Measurements from ENCODE around the gene RHOV. TPM values are rescaled to one million over a fixed set of nuclear protein-coding genes. Genes with fewer than 3 reads are reported as not detected.
A peak's percentile ranks its signal among the peaks of the same experiment; 100 is the strongest.

RHOV gene
- total and polyA plus RNA-seq, 2 experiments from 2014 or later: 0.84 to 1.2 TPM

DNA sequence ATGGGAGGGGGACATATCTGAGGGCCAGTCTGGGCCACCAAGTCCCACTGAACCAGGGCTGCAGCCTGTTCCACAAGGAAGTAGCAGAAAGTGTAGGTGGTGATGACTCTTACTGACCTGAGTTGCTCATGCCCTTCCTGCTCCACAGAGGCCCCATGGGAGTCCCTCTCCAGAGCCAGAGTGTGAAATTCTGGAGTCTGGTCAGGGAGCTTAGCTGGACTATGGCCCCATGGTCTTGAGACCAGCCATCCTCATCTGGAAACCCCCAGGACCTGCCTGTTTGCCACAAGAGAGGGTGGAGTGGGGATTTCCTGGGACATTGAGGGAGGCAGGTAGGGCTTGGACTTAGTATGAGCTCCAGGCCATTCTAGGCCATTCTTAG lies 27.2 kb downstream of the RHOV start:
- DNase-seq (ENCODE audit: low read depth in 1 of 2, low spot score in 1 of 2): no peak
- H3K27ac ChIP-seq: no peak overlapping the region
- no peak overlapping the region for H3K4me3 ChIP-seq

GRCh38 chr15:40845511-40846284 lies 28.3 kb downstream of the RHOV start:
- peaks cover 31% of the 10 kb centered on the region for H3K27me3 ChIP-seq
- H3K9me3 ChIP-seq (ENCODE audit: low read depth): no peaks in the 10 kb centered on the region
- H3K4me3 ChIP-seq: no peak overlapping the region
- peaks cover 6% of the 10 kb centered on the region for H3K4me1 ChIP-seq (ENCODE audit: low read depth)
- no peak for DNase-seq (ENCODE audit: low read depth in 1 of 2, low spot score in 1 of 2)
- no peak overlapping the region for H3K27ac ChIP-seq
- H3K36me3 ChIP-seq: no peaks in the 10 kb centered on the region
- TF ChIP-seq CTCF (IDR thresholded peaks at IDR 0.05; ENCODE audit: low read depth, low read length): no peak

More for the DNA sequence above, 27.2 kb downstream of the RHOV start:
- no peaks in the 10 kb centered on the region for H3K9me3 ChIP-seq (ENCODE audit: low read depth)
- no peaks in the 10 kb centered on the region for H3K36me3 ChIP-seq
- H3K4me1 ChIP-seq (ENCODE audit: low read depth): peaks cover 6% of the 10 kb centered on the region
- peaks cover 31% of the 10 kb centered on the region for H3K27me3 ChIP-seq
- no peak for TF ChIP-seq CTCF (IDR thresholded peaks at IDR 0.05; ENCODE audit: low read depth, low read length)

GRCh38 chr15:40845036-40845435 lies 29.0 kb downstream of the RHOV start:
- Histone ChIP-seq H3K27ac (no peak overlapping the region), H3K4me3 (peak overlapping the region; percentile 39), H3K27me3 (peaks cover 31% of the 10 kb centered on the region), H3K4me1 (ENCODE audit: low read depth) (peaks cover 6% of the 10 kb centered on the region), H3K36me3 (no peaks in the 10 kb centered on the region), H3K9me3 (ENCODE audit: low read depth) (no peaks in the 10 kb centered on the region)
- DNase-seq (ENCODE audit: low read depth in 1 of 2, low spot score in 1 of 2): no peak
- no peak for TF ChIP-seq CTCF (IDR thresholded peaks at IDR 0.05; ENCODE audit: low read depth, low read length)

GRCh38 chr15:40844696-40845030 lies 29.4 kb downstream of the RHOV start:
- TF ChIP-seq CTCF (IDR thresholded peaks at IDR 0.05; ENCODE audit: low read depth, low read length): no peak
- no peak for DNase-seq (ENCODE audit: low read depth in 1 of 2, low spot score in 1 of 2)

DNA sequence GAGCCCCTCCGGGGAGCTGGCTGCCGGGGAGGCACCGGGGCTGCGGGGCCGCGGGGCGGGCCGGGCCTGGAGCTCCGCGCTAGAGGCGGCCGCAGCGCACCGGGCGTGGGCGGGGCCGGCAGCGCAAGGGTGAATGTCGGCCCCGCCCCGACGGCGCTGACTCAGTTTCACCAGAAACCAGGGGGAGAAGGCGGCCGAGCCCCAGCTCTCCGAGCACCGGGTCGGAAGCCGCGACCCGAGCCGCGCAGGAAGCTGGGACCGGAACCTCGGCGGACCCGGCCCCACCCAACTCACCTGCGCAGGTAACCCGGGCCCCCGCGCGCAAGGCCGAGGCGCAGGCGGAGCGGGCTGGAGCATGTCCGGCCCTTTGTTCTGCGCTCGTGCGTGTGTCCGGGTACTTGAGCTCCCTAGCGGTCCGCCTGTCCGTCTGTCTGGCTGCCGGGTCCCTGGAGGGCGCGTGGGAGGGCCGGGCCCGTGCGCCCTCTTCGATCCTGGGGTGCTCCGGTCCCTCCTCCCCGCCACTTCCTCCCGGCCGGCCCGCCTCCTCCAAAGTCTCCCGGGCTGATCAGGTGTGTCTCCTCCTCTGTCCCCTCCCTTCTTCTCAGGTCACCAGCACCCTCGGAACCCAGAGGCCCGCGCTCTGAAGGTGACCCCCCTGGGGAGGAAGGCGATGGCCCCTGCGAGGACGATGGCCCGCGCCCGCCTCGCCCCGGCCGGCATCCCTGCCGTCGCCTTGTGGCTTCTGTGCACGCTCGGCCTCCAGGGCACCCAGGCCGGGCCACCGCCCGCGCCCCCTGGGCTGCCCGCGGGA lies 29.9 kb downstream of the RHOV start, which contains the start of gene SPINT1:
SPINT1 (plus strand) TSS at position 164 of the 811 bp plus-strand sequence; CDS start at position 671, 507 bp downstream.
- peak in 1 of 2 donors; percentile 35 for DNase-seq (ENCODE audit: low read depth in 1 of 2, low spot score in 1 of 2)
- H3K9me3 ChIP-seq (ENCODE audit: low read depth): no peaks in the 10 kb centered on the region
- no peaks in the 10 kb centered on the region for H3K36me3 ChIP-seq
- H3K4me1 ChIP-seq (ENCODE audit: low read depth): peaks cover 6% of the 10 kb centered on the region
- H3K4me3 ChIP-seq: peak within 1 kb of the TSS; percentile 39
- H3K27me3 ChIP-seq: peaks cover 31% of the 10 kb centered on the region
- no peak within 1 kb of the TSS for H3K27ac ChIP-seq
- TF ChIP-seq CTCF (IDR thresholded peaks at IDR 0.05; ENCODE audit: low read depth, low read length): no peak

More at GRCh38 chr15:40844696-40845030, 29.4 kb downstream of the RHOV start:
- Histone ChIP-seq H3K4me1 (ENCODE audit: low read depth) (peaks cover 6% of the 10 kb centered on the region), H3K9me3 (ENCODE audit: low read depth) (no peaks in the 10 kb centered on the region), H3K36me3 (no peaks in the 10 kb centered on the region), H3K27ac (no peak overlapping the region), H3K4me3 (peak overlapping the region; percentile 39), H3K27me3 (peaks cover 31% of the 10 kb centered on the region)

Measured in cardiac muscle cell (in vitro differentiated cells and primary cell).